HCT116 (cell line): Measurements from ENCODE around the gene NCDN. TPM values are rescaled to one million over a fixed set of nuclear protein-coding genes. Genes with fewer than 3 reads are reported as not detected.

ENCODE experiments used
- ATAC-seq: fragments of 200-7000 bp; cut with Tn5 transposase; 2 replicates; pipeline ENCODE4 v1.9.1; 2020; ENCODE audit warnings: mild to moderate bottlenecking, moderate library complexity
- BruUV-seq: library from RNA; stranded (reverse); fragments of 400-500 nt; replicated peaks from 2 replicates; lab custom pipeline; 2021; lab: Mats Ljungman, UMichigan
- CTCF ChIA-PET: fragments of 300-600 bp; sonication (Branson Sonifier 250); formaldehyde crosslinking; loops from one replicate; lab custom pipeline; 2021; ENCODE audit warnings: antibody characterized with exemption; lab: Charles Lee
- POLR2A ChIA-PET: fragments of 300-600, 350-600 bp; sonication (Branson Sonifier 250); formaldehyde crosslinking; loops from one replicate; lab custom pipeline; 2021; ENCODE audit warnings: antibody characterized with exemption; lab: Charles Lee
- RAD21 ChIA-PET, 2 experiments: fragments of 300-600 bp; sonication (Branson Sonifier 250); formaldehyde crosslinking; loops; one replicate each; lab custom pipeline; 2023; ENCODE audit warnings: low total read pairs in 2 of 2; ENCODE audit not compliant: uncharacterized antibody in 2 of 2, unreplicated experiment in 2 of 2, low non-redundant PET in 1 of 2; lab: Charles Lee
- DNase-seq: peaks from one replicate; pipeline ENCODE4 v3.0.0-alpha.2; 2010; ENCODE audit warnings: low read depth, low spot score
- H2AFZ ChIP-seq: fragments of 200-600 bp; shearing (Covaris generic), sonication (generic); 2 replicates; pipeline ENCODE4 v1.6.1; 2017; ENCODE audit warnings: low read depth, mixed run types, mixed read lengths, antibody characterized with exemption, low read length; ENCODE audit not compliant: poor library complexity, severe bottlenecking
- H3K27ac ChIP-seq: 2 replicates; pipeline ENCODE4 v1.5.1; 2012; ENCODE audit warnings: low read depth, low read length
- H3K27me3 ChIP-seq: fragments of 200-600 bp; sonication (generic); 2 replicates; pipeline ENCODE4 v1.6.1; 2016; ENCODE audit warnings: mixed run types, low read length, mixed read lengths; ENCODE audit not compliant: insufficient read depth
- H3K36me3 ChIP-seq, 2 experiments: fragments of 200-500 bp in 1 of 2; fragments of 200-600 bp in 1 of 2; sonication (Bioruptor generic) in 1 of 2; sonication (generic) in 1 of 2; 2 replicates each; pipeline versions ENCODE4 v1.5.1 to v1.6.1; 2014 to 2016; ENCODE audit warnings: low read length in 2 of 2, inconsistent platforms in 1 of 2, mixed read lengths in 1 of 2, mixed run types in 1 of 2; ENCODE audit not compliant: insufficient read depth in 2 of 2, control insufficient read depth in 1 of 2
- H3K4me1 ChIP-seq, 2 experiments: fragments of 200-600 bp in 1 of 2; sonication (generic) in 1 of 2; 2 replicates each; pipeline versions ENCODE4 v1.5.1 to v1.6.1; 2012 to 2017; ENCODE audit warnings: low read length in 2 of 2, inconsistent platforms in 1 of 2, mild to moderate bottlenecking in 1 of 2, mixed read lengths in 1 of 2, mixed run types in 1 of 2, moderate library complexity in 1 of 2; ENCODE audit not compliant: insufficient read depth in 2 of 2, control insufficient read depth in 1 of 2
- H3K4me2 ChIP-seq: fragments of 200-600 bp; sonication (generic); 2 replicates; pipeline ENCODE4 v1.6.1; 2017; ENCODE audit warnings: mixed run types, low read length, mixed read lengths
- H3K4me3 ChIP-seq, 2 experiments: fragments of 200-600 bp in 1 of 2; sonication (generic) in 1 of 2; replicated peaks in 1 of 2; 2 replicates each; pipeline ENCODE4 v1.5.1; 2011 to 2016; ENCODE audit warnings: low read length in 2 of 2, control low read depth in 1 of 2, low read depth in 1 of 2, mild to moderate bottlenecking in 1 of 2, mixed read lengths in 1 of 2, mixed run types in 1 of 2
- H3K79me2 ChIP-seq: fragments of 200-600 bp; sonication (generic); 2 replicates; pipeline ENCODE4 v1.6.1; 2017; ENCODE audit warnings: mild to moderate bottlenecking, mixed run types, low read length, moderate library complexity, mixed read lengths; ENCODE audit not compliant: insufficient read depth
- H3K9ac ChIP-seq: fragments of 200-600 bp; sonication (generic); 2 replicates; pipeline ENCODE4 v1.6.1; 2016; ENCODE audit warnings: low read length, mixed read lengths
- H3K9me2 ChIP-seq: fragments of 200-600 bp; sonication (generic), shearing (Covaris generic); 2 replicates; pipeline ENCODE4 v1.6.1; 2017; ENCODE audit warnings: mixed run types, mild to moderate bottlenecking, moderate library complexity; ENCODE audit not compliant: insufficient read depth
- H3K9me3 ChIP-seq, 2 experiments: fragments of 200-500 bp in 1 of 2; fragments of 200-600 bp in 1 of 2; sonication (Bioruptor generic) in 1 of 2; sonication (generic) in 1 of 2; 2 replicates each; pipeline ENCODE4 v1.6.1; 2014 to 2017; ENCODE audit warnings: low read length in 2 of 2, mixed read lengths in 2 of 2, inconsistent platforms in 1 of 2, low read depth in 1 of 2, mild to moderate bottlenecking in 1 of 2, mixed run types in 1 of 2, moderate library complexity in 1 of 2; ENCODE audit not compliant: control insufficient read depth in 1 of 2, insufficient read depth in 1 of 2
- H4K20me1 ChIP-seq: fragments of 200-600 bp; sonication (generic), shearing (Covaris generic); 2 replicates; pipeline ENCODE4 v1.6.1; 2017; ENCODE audit warnings: mixed run types, mild to moderate bottlenecking, moderate library complexity; ENCODE audit not compliant: insufficient read depth
- CBX3 ChIP-seq: IDR thresholded peaks from 2 replicates; pipeline ENCODE4 v1.6.1; 2012; ENCODE audit warnings: low read depth
- CEBPB ChIP-seq: IDR thresholded peaks from 2 replicates; pipeline ENCODE4 v1.6.1; 2012; ENCODE audit warnings: low read depth
- EGR1 ChIP-seq: IDR thresholded peaks from 2 replicates; pipeline ENCODE4 v1.6.1; 2012; ENCODE audit warnings: low read depth
- ELF1 ChIP-seq: IDR thresholded peaks from 2 replicates; pipeline ENCODE4 v1.6.1; 2012; ENCODE audit warnings: low read depth, borderline replicate concordance
- EZH2 ChIP-seq: fragments of 200-600 bp; sonication (generic); IDR thresholded peaks from 2 replicates; pipeline ENCODE4 v1.6.1; 2017; ENCODE audit warnings: antibody characterized with exemption, mixed run types
- EZH2phosphoT487 ChIP-seq: fragments of 200-600 bp; IDR thresholded peaks from 2 replicates; pipeline ENCODE4 v1.6.1; 2018; ENCODE audit warnings: antibody characterized with exemption, borderline replicate concordance
- FOSL1 ChIP-seq: IDR thresholded peaks from 2 replicates; pipeline ENCODE4 v1.6.1; 2012; ENCODE audit warnings: low read depth
- JUND ChIP-seq: IDR thresholded peaks from 2 replicates; pipeline ENCODE4 v1.6.1; 2012
- POLR2A ChIP-seq: IDR thresholded peaks from 2 replicates; pipeline ENCODE4 v1.7.0; 2011; ENCODE audit warnings: borderline replicate concordance; ENCODE audit not compliant: insufficient read depth, insufficient read length; ENCODE audit errors: extremely low read depth
- POLR2AphosphoS5 ChIP-seq: IDR thresholded peaks from 2 replicates; pipeline ENCODE4 v1.6.1; 2011; ENCODE audit warnings: mild to moderate bottlenecking, low read depth, low read length, moderate library complexity
- RAD21 ChIP-seq: IDR thresholded peaks from 2 replicates; pipeline ENCODE4 v1.6.1; 2012; ENCODE audit warnings: low read depth, mild to moderate bottlenecking
- SIN3A ChIP-seq: IDR thresholded peaks from 2 replicates; pipeline ENCODE4 v1.6.1; 2012; ENCODE audit warnings: low read depth
- SP1 ChIP-seq: IDR thresholded peaks from 2 replicates; pipeline ENCODE4 v1.6.1; 2012; ENCODE audit warnings: low read depth
- YY1 ChIP-seq: IDR thresholded peaks from 2 replicates; pipeline ENCODE4 v1.6.1; 2011; ENCODE audit warnings: low read length, low read depth, moderate library complexity, mild to moderate bottlenecking; ENCODE audit not compliant: insufficient replicate concordance; ENCODE audit errors: extremely low read depth
- ZFX ChIP-seq: fragments of 450-650 bp; IDR thresholded peaks from 2 replicates; pipeline ENCODE4 v1.6.1; 2017
- ZNF274 ChIP-seq: fragments of 200-500 bp; sonication (Bioruptor generic); IDR thresholded peaks from 2 replicates; pipeline ENCODE4 v1.6.1; 2014; ENCODE audit warnings: mild to moderate bottlenecking, low read depth, low read length, inconsistent platforms
- intact Hi-C: fragments of 100-400 bp; cut with micrococcal nuclease; formaldehyde crosslinking; loops from 2 replicates; pipeline ENCODE4 v1.10.0; 2022
- total RNA-seq: library from RNA; stranded (reverse); gene quantifications from one replicate; pipeline ENCODE4 v1.2.1, GENCODE V29; 2021; ENCODE audit not compliant: unreplicated experiment
- TF ChIP-seq, protein P1 (sequence below): IDR thresholded peaks from 2 replicates; pipeline ENCODE4 v1.6.1; 2011; ENCODE audit warnings: mild to moderate bottlenecking, low read length, moderate library complexity; ENCODE audit not compliant: insufficient replicate concordance; ENCODE audit errors: extremely low read depth
- TF ChIP-seq, protein P2 (sequence below): IDR thresholded peaks from 2 replicates; pipeline ENCODE4 v1.6.1; 2012; ENCODE audit warnings: low read depth
- TF ChIP-seq, protein P3 (sequence below), 3 experiments: fragments of 200-600 bp in 1 of 3; sonication (generic) in 1 of 3; IDR thresholded peaks in 2 of 3; conservative IDR thresholded peaks in 1 of 3; 2 replicates each; pipeline ENCODE4 v1.5.1; 2012 to 2017; ENCODE audit warnings: low read depth in 2 of 3, low read length in 2 of 3, antibody characterized with exemption in 1 of 3, borderline replicate concordance in 1 of 3, control low read depth in 1 of 3, mild to moderate bottlenecking in 1 of 3, mixed read lengths in 1 of 3, mixed run types in 1 of 3, moderate library complexity in 1 of 3; ENCODE audit not compliant: insufficient read depth in 1 of 3
- TF ChIP-seq, protein P4 (sequence below): IDR thresholded peaks from 2 replicates; pipeline ENCODE4 v1.6.1; 2012
- TF ChIP-seq, protein P5 (sequence below): IDR thresholded peaks from 2 replicates; pipeline ENCODE4 v1.6.1; 2012

NCDN gene
- total RNA-seq, 1 experiment from 2014 or later: 24.5 TPM

DNA sequence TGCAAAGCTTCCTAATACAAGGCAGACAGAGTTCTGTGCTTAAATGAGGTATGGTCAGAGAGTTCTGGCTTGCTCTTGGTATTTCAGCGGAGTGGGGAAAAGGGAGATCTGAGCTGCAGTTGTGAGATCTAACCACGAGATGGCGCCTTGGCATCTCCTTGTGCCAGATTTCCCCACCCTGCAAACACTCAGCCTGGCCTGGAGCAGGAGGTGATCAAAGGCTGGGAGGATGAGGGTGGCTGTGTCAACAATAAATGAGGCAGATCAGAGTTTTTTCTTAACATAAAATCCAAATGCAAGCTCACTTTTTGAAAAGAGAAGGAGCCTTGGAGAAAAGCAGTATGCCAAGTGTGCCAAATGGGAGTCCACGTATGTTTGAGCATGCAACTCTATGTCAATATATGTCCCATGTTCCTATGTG, 11.4 kb downstream of the NCDN start:
- peak; percentile 35 for DNase-seq
- Histone ChIP-seq H3K9me3 (no peaks in the 10 kb centered on the region), H3K4me2 (no peak overlapping the region), H3K79me2 (no peaks in the 10 kb centered on the region), H3K4me1 (peaks cover 7 to 27% of the 10 kb centered on the region in 2 experiments; a peak in 3 of 4 replicates), H3K36me3 (peaks cover 0 to 3% of the 10 kb centered on the region in 2 experiments; a peak in 1 of 4 replicates), H3K9me2 (no peaks in the 10 kb centered on the region), H3K27ac (no peak overlapping the region), H2AFZ (no peak overlapping the region), H4K20me1 (no peaks in the 10 kb centered on the region), H3K4me3 (no peak overlapping the region), H3K27me3 (no peaks in the 10 kb centered on the region), H3K9ac (no peak overlapping the region)
- ATAC-seq: peak; percentile 50
- POLR2A ChIA-PET: interaction anchor here (0.6 to 1.2 kb wide), 3 partner anchors 147 to 201 kb away, joined by 3 read pairs; partner anchors contain the start of gene CLSPN
- no TSS peak for BruUV-seq
- CTCF ChIA-PET: interaction anchor here (0.6 to 2.4 kb wide), 10 partner anchors 9 to 208 kb away, joined by 3 to 34 read pairs (median 3); partner anchors contain the start of gene CLSPN
- intact Hi-C loops: loop anchor here (1.0 kb wide), 2 partner anchors 158 to 205 kb away; no protein-coding TSS in a partner anchor
- RAD21 ChIA-PET: interaction anchor here (0.6 to 1.4 kb wide), 5 partner anchors 77 to 158 kb away, joined by 3 to 5 read pairs (median 3); no protein-coding TSS in a partner anchor
- TF ChIP-seq RAD21: peak; percentile 95
- no peak for TF ChIP-seq ZFX
- no peak for TF ChIP-seq JUND
- no peak for TF ChIP-seq POLR2AphosphoS5
- no peak for TF ChIP-seq POLR2A
- TF ChIP-seq, protein P1, sequence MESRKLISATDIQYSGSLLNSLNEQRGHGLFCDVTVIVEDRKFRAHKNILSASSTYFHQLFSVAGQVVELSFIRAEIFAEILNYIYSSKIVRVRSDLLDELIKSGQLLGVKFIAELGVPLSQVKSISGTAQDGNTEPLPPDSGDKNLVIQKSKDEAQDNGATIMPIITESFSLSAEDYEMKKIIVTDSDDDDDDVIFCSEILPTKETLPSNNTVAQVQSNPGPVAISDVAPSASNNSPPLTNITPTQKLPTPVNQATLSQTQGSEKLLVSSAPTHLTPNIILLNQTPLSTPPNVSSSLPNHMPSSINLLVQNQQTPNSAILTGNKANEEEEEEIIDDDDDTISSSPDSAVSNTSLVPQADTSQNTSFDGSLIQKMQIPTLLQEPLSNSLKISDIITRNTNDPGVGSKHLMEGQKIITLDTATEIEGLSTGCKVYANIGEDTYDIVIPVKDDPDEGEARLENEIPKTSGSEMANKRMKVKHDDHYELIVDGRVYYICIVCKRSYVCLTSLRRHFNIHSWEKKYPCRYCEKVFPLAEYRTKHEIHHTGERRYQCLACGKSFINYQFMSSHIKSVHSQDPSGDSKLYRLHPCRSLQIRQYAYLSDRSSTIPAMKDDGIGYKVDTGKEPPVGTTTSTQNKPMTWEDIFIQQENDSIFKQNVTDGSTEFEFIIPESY: no peak
- no peak for TF ChIP-seq CBX3
- TF ChIP-seq EZH2: no peak
- TF ChIP-seq YY1: no peak
- no peak for TF ChIP-seq EZH2phosphoT487
- TF ChIP-seq, protein P2, sequence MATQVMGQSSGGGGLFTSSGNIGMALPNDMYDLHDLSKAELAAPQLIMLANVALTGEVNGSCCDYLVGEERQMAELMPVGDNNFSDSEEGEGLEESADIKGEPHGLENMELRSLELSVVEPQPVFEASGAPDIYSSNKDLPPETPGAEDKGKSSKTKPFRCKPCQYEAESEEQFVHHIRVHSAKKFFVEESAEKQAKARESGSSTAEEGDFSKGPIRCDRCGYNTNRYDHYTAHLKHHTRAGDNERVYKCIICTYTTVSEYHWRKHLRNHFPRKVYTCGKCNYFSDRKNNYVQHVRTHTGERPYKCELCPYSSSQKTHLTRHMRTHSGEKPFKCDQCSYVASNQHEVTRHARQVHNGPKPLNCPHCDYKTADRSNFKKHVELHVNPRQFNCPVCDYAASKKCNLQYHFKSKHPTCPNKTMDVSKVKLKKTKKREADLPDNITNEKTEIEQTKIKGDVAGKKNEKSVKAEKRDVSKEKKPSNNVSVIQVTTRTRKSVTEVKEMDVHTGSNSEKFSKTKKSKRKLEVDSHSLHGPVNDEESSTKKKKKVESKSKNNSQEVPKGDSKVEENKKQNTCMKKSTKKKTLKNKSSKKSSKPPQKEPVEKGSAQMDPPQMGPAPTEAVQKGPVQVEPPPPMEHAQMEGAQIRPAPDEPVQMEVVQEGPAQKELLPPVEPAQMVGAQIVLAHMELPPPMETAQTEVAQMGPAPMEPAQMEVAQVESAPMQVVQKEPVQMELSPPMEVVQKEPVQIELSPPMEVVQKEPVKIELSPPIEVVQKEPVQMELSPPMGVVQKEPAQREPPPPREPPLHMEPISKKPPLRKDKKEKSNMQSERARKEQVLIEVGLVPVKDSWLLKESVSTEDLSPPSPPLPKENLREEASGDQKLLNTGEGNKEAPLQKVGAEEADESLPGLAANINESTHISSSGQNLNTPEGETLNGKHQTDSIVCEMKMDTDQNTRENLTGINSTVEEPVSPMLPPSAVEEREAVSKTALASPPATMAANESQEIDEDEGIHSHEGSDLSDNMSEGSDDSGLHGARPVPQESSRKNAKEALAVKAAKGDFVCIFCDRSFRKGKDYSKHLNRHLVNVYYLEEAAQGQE: no peak
- no peak for TF ChIP-seq EGR1
- TF ChIP-seq, protein P3, sequence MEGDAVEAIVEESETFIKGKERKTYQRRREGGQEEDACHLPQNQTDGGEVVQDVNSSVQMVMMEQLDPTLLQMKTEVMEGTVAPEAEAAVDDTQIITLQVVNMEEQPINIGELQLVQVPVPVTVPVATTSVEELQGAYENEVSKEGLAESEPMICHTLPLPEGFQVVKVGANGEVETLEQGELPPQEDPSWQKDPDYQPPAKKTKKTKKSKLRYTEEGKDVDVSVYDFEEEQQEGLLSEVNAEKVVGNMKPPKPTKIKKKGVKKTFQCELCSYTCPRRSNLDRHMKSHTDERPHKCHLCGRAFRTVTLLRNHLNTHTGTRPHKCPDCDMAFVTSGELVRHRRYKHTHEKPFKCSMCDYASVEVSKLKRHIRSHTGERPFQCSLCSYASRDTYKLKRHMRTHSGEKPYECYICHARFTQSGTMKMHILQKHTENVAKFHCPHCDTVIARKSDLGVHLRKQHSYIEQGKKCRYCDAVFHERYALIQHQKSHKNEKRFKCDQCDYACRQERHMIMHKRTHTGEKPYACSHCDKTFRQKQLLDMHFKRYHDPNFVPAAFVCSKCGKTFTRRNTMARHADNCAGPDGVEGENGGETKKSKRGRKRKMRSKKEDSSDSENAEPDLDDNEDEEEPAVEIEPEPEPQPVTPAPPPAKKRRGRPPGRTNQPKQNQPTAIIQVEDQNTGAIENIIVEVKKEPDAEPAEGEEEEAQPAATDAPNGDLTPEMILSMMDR (IDR thresholded peaks at IDR 0.05 in 2 of 3, conservative IDR thresholded peaks at IDR 0.05 in 1 of 3; ENCODE audit: borderline replicate concordance in 1 of 3, insufficient read depth in 1 of 3, low read depth in 2 of 3, low read length in 2 of 3): peak; percentile 88 to 90 (median 89)
- no peak for TF ChIP-seq SP1
- no peak for TF ChIP-seq CEBPB
- TF ChIP-seq, protein P4, sequence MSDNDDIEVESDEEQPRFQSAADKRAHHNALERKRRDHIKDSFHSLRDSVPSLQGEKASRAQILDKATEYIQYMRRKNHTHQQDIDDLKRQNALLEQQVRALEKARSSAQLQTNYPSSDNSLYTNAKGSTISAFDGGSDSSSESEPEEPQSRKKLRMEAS: no peak
- TF ChIP-seq, protein P5, sequence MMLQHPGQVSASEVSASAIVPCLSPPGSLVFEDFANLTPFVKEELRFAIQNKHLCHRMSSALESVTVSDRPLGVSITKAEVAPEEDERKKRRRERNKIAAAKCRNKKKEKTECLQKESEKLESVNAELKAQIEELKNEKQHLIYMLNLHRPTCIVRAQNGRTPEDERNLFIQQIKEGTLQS: no peak
- no peak for TF ChIP-seq SIN3A
- no peak for TF ChIP-seq ELF1
- no peak for TF ChIP-seq ZNF274
- TF ChIP-seq FOSL1: no peak
